ENCODE results near the gene TSPAN6.

TSPAN6 gene

DNA sequence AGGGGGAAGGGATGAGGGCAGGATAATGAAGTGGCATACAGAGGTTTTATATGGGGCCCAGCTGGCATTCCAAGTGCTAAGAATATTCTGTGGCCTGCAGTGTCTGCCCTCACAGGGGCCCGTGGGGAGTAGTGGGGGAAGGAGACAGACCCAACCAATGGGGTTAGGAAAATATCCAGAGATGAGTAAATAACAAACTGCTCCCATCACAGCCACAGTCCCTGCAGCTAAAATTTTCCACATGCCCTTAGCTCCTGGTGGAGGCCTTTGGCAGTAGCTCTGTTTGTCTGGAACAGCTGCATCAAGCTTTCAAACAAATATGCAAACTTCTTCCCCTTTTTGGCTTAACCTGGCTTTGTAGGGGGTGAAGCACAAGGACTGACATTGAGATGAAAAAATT, 10.5 kb upstream of the TSPAN6 start:
- DNase-seq = no peak

DNA sequence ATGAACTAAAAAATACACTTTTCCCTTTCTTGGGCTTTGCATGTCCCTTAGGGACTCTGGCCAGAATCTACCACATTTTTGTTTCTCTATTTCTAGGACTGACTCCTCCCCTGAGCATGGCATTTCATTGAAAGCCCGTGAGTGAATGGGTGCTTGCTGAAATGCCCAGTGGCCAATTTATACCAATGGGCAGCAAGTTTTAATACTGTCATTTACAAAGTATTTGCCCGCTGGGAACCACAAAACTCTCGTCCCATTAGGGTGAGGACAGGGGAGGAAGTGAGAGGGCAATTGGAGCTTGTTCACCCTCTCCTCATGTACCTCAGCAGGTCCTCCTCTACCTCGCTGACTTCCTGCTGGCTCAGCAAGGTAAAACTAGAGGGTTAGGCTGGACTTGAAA, 8.5 kb upstream of the TSPAN6 start:
- DNase-seq = no peak

- DNase-seq = no peak
Measured at GRCh38 chrX:100643956-100644860, 7.6 kb upstream of the TSPAN6 start, which contains the start of gene SRPX2. SRPX2 (plus strand) TSS chrX:100644199; CDS start chrX:100646323, 2,124 bp downstream.

GRCh38 chrX:100643212-100643611, 6.6 kb upstream of the TSPAN6 start:
- DNase-seq = no peak

GRCh38 chrX:100642290-100642689, 5.7 kb upstream of the TSPAN6 start:
- DNase-seq = no peak

- no peak for DNase-seq
Measured at GRCh38 chrX:100635989-100636320, 651 bp downstream of the TSPAN6 start.

GRCh38 chrX:100635040-100635439, 1.6 kb downstream of the TSPAN6 start:
- DNase-seq = no peak

- no peak for DNase-seq
Measured at GRCh38 chrX:100625985-100626491, 10.6 kb downstream of the TSPAN6 start.

GRCh38 chrX:100623001-100623400, 13.6 kb downstream of the TSPAN6 start:
- DNase-seq = no peak

DNA sequence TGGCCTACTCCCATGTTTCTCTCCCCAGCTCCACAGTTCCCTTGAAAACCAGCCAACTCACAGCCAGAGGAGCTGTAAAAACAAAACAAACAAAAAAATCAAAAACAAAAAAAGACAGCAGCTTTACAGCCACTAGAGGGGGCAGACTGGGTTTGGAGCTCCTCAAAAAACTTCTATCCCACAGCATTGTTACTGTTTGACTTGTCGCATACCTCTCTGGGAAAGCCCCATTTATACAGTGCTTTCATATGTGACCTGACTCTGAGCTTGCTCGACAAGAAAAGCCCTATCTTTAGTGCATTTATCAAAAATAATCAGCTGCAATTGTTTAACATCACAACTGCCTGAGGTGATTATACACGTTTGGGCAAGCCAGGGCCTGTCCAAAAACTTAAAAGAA, 21.6 kb downstream of the TSPAN6 start:
- DNase-seq = no peak

DNA sequence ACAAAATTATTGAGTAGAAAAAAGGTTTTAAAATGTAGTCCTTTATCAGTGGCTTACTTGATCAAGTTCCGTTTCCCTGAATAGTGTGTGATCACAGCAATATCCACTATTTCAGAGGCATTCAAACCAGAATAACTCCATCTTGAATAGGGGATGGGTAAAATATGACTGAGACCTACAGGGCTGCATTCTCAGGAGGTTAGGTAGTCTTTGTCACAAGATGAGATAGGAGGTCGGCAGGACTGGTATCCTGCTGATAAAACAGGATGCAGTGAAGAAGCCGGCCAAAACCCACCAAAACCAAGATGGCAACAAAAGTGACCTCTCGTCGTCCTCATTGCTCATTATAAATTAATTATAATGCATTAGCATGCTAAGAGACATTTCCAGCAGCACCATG, 24.7 kb downstream of the TSPAN6 start:
- DNase-seq = no peak

- no peak for DNase-seq
Measured at GRCh38 chrX:100609591-100609990, 27.0 kb downstream of the TSPAN6 start.

DNA sequence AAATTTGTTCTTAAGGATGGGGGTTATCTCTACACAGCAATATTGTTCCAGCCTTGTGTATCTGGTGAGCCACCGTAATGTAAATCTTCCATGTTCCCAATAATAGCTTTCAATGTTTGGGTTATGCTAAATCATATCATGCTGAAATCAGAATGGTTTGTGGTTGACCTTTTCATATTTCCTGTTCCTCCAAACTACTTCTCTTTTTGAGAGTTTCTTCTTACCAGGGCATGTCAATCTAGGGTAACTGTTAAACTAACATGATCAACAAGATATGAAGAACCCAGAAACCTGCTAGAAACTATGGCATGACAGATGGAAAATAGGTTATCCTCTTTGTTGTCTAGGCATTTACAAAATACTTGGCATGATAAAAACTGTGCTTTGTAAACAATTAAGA, 29.9 kb downstream of the TSPAN6 start:
- DNase-seq = no peak

GRCh38 chrX:100600758-100601157, 35.8 kb downstream of the TSPAN6 start:
- no peak for DNase-seq

DNA sequence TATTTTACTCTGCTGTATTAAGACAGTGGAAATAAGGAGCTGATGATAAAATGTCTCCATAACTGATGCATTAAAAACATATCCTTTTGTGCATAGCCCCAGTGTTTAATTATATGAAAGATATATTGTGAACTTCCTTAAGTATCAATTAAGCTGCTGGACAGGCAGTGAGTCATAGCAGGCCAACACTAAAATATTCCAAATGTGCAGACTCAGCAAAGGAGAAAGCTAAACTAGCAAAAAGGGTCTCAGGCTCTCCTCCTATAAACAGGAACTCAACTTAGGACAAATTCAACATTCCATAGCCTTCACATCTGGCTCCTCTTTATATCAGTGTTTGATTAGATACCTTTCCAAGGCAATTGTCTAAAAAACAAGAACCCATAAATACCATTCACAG, 36.3 kb downstream of the TSPAN6 start:
- no peak for DNase-seq

DNA sequence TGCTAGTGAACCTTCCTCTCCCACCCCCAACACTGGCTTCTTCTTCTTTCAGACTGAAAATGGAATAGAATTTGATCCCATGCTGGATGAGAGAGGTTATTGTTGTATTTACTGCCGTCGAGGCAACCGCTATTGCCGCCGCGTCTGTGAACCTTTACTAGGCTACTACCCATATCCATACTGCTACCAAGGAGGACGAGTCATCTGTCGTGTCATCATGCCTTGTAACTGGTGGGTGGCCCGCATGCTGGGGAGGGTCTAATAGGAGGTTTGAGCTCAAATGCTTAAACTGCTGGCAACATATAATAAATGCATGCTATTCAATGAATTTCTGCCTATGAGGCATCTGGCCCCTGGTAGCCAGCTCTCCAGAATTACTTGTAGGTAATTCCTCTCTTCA, 37.1 kb downstream of the TSPAN6 start:
- DNase-seq = no peak

- DNase-seq = no peak
Measured at GRCh38 chrX:100596601-100597000, 40.0 kb downstream of the TSPAN6 start.

DNA sequence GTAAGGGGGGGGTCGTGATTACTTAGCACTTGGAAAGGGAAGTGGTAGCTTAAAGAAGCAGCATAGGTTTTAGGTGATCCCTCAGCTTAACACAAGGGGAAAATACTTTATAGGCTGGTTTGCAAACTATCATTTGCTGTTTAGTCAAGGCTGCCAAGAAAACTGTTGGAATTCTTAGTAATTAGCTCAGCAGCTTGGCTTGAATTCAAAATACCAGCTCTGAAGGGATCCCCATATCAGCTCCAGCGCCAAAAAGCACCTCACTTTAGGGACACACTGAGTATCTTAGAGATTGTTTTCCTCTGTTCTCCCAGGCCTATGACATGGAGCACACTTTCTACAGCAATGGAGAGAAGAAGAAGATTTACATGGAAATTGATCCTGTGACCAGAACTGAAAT, 43.0 kb downstream of the TSPAN6 start:
- DNase-seq = no peak

- no peak for DNase-seq
Measured at GRCh38 chrX:100593126-100593525, 43.5 kb downstream of the TSPAN6 start.

DNA sequence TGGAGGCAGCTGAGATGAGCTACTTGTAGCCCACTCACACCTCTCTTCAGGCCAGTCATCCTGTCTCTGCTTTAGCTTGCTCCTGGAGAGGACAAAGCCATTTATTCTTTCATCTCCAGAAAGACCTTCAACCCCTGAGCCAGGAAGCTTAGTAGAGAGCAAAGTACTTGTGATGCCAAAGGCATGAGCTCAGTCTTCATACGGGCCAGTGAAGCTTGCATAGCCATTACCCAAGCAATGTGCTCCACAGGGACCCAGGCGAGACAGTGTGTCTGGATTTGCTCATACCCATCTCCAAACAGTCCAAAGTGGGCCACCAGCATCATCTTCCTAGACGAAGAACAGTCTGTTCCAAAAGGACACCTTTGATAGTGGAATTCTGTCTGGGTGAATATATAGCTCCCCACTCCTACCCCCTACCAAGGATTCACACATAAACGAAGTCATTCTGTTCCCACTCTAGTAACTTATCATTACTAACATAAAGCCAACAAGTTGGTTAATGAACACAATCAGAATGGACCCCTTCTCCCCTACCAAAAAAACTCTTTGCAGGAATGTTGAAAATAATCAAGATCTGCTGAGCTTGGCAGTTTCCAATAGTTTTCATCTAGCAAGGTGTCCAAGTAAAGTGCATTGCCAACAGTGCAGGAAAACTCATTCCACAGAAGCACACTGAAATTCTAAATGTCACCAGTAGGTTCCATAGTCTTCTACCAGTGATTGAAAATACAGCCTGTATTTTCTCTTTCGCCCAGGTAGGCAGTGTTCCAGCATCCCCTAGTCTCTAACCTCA, 45.2 kb downstream of the TSPAN6 start:
- no peak for DNase-seq

- DNase-seq = no peak
Measured at GRCh38 chrX:100587861-100588260, 48.7 kb downstream of the TSPAN6 start.

DNA sequence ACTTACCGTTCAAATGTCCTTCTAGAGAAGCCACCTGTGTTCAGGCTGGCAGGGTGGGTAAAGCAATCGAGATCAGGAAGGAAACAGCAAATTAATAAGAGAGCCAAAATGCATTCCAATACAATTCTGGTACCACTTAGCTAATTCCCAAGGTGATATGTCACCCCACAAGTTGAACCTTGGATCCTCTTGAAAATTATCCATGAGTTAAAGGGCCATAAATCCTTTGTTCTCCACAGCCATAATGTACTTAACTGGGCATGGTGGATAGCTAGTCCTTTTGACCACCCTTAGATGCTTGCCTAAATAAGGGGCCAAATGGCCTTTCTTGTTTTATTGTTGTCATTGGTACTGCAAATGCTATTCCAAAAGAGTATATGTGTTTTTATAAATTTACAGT, 49.9 kb downstream of the TSPAN6 start:
- no peak for DNase-seq

- DNase-seq = no peak
Measured at GRCh38 chrX:100584611-100585010, 52.0 kb downstream of the TSPAN6 start, which contains the start of gene TNMD. TNMD (plus strand) TSS chrX:100584936; CDS start chrX:100585019, 83 bp downstream.
